GM18909 (cell line): ENCODE measurements around the gene PPIF.

Source experiments
- ATAC-seq: cut with Tn5 transposase; IDR thresholded peaks from one replicate; pipeline ENCODE4 v1.9.1; 2021; ENCODE audit warnings: mild to moderate bottlenecking; ENCODE audit not compliant: unreplicated experiment, poor library complexity

The PPIF gene

DNA sequence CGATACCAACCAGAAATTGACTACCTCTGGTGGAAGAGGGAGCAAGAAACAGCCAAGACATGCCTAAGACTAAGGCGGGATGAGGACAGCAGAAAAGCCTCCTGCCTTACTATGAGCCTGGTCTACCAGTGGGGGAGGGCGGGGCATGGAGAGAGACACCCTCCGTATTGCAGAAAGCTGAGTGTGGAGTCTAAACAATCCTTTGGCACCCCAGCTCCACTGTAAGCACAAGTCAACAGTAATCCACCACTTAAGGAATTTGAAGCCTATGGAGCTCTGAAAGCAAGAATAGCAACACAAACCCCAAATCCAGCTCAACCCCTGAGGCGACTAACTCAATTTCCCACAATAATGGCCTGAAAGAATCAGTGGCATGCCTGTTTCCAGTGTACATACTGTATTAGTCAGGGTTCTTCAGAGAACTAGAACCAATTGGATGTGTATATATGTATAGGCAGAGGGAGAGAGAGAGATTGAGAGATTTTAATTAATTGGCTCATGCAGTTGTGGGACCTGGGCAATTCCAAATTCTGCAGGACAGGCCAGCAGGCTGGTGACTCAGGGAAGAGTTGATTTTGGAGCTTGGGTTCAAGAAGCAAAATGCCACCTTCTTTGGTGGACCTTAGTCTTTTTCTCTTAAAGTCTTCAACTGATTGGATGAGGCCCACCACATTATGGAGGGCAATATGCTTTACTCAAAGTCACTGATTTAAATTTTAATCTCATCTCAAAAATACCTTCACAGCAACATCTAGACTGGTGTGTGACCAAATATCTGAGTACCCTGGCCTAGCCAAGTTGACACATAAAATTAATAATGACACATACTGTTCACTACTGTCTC lies 13.5 kb downstream of the PPIF start:
- no peak for ATAC-seq

DNA sequence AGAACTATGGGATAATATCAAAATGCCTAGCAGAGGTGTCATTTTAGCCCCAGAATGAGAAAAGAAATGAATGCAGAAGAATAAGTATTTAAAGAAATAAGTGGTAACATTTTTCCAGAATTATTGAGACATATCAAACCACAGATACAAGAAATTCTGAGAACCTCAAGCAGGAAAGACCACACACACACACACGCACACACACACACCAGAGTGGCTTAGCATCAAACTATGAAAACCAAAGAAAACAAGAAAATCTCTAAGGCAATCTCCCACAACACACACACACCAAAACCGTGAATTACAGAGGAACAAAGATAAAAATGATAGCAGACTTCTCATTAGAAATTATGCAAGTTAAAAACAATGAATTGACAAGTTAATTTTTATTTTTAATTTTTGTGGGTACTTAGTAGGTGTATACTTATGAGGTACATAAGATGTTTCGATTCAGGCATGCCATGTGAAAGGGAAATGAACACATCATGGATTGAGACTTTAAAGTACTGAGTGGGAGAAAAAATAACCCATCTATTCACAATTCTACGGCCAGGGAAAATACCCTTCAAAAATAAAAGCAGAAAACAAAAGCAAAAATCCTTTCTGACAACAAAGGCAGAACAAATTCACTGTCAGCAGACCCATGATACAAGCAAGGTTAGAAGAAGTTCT lies 14.6 kb downstream of the PPIF start:
- ATAC-seq: no peak

DNA sequence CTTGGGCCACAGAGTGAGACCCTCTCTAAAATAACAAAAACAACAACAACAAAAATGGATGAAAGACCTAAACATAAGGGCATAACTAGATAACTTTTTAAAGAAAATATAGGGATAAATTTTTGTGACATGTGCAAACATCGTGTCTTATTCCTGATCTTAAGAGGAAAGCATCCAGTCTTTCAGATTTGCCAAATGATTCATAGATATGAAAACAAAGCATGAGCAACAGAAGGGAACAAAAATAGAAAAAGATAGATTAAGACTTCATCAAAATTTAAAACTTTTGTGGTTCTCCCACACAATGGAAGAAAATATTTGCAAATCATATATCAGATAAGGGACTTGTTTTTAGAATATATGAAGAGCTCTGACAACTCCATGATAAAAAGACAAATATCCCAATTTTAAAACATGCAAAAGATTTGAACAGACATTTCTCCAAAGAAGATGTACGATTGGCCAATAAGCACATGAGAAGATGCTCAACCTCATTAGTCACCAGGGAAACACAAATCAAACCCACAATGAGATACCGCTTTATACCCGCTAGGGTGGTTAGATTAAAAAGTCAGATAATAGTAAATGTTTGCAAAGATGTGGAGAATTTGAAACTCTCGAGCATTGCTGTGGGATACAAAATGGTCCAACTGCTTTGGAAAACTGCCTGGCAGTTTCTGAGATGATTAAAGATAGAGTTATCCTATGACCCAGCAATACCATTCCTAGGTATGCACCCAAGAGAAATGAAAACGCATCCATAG lies 20.3 kb downstream of the PPIF start:
- ATAC-seq: no peak

DNA sequence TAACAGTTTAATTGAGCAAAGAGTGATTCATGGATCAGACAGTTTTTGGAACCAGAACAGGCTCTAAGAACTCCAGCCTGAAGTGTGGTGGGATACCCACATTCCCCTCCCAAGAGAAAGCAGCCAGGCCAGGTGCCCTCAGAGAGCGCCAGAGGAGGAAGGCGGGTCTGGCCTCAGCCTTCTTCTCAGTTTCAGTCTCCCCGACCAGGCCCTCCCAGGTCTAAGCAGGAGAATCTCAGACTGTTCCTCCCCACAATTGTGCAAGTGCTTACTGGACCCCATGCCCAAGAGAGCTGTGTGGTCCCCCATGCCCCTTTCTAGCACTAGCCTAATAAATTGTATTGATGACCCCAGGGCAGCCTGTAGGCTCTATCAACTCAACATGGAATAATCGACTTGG lies 25.6 kb downstream of the PPIF start:
- no peak for ATAC-seq

DNA sequence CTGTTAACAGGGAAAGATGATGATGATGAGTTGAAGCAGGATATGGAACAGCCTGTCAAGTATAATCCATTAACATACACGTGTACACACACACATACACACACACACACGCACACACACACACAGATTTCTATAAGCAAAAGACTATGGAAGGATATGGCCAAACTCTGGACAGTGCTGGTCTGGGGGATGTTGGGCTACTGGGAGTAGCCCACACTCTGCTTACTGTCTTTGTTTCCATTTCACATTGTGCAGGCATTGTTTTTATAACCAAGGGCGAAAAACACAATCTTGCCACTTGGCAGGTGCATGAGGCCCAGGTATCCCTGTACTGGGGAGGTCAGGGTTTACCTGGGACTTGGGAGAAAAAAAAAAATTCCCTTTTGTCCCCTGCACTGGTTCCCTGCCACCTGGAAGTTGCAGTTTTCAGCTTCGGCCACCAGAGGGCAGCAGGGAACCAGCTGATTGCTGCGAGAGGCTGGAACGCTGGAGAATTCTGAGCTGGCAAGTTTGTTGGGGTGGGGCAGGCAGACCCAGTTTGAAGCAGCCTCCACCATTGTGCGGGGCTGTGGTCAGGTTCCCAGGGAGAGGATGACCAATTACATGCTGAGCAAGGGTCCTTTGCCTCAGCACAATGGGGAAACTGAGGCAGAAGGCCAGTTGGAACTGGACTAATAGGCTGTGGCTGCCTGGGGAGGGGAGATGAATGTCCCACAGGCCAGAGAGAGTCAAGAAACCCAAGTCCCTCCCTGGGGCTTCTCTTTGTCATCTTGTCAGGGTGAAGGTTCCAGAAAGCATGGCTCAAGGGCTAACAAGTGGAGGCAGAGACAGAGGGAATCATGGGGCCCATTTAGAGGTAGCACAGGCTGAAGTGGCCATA lies 27.3 kb downstream of the PPIF start:
- ATAC-seq: peak; percentile 69

DNA sequence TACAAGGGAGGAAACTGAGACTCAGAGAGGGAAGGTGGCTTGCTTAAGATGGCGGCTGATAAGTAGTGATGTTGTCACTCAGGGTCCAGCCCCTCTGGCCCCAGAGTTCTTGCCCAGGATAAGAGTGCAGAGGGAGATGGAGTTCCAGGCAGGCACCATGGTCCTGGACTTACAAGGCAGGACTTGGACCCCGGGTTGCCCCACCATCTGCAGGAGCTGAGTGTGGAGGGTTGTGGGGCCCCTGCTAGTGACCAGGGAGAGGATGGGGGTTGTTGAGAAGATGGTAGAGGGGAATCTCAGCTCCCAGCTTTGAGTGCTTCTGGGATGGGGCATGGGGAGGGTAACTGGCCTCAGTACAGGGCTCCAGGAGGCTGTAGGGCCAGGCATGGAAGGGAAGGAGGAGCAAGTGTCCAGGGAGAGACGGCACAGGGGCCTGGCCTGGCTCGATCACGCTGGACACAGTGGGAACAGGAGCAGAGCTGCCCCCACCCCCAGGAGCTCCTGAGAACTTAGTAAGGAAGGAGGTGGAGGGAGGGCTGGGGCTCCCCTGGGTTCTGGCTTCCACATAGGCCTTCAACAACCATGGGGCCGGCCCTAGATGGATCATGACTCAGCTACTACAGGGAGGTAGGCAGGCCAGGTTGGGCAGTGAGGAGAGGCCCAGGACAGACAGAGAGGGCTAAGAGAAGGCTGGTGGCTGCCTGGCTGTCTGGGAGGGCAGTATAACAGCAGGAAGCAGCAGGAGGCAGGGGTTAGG lies 28.2 kb downstream of the PPIF start:
- ATAC-seq: no peak

DNA sequence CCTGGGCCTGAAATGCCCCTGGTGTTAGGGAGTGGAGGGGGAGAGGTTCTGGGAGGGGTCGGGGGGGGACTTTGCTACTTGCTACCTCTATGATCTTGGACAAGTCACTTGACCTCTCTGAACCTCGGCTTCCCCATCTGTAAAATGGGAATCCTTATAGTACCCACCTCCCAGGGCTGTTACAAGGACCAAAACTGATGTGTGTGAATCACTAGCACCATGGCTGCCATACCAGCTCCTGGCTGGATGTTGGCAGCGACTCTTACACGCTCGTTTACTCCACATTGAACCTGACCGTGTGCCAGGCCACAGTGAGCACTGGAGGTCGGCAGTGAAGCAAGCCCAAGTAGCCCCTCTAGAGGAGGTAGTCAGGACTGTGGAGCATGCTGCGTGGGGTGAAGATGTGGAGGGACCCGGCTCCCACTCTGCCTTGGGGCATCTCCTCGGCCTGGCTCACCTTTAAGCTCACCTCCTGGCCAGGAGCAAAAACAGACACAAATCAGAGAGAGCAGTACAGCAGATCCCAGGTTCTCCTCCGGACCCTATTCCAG lies 28.9 kb downstream of the PPIF start:
- ATAC-seq: no peak

DNA sequence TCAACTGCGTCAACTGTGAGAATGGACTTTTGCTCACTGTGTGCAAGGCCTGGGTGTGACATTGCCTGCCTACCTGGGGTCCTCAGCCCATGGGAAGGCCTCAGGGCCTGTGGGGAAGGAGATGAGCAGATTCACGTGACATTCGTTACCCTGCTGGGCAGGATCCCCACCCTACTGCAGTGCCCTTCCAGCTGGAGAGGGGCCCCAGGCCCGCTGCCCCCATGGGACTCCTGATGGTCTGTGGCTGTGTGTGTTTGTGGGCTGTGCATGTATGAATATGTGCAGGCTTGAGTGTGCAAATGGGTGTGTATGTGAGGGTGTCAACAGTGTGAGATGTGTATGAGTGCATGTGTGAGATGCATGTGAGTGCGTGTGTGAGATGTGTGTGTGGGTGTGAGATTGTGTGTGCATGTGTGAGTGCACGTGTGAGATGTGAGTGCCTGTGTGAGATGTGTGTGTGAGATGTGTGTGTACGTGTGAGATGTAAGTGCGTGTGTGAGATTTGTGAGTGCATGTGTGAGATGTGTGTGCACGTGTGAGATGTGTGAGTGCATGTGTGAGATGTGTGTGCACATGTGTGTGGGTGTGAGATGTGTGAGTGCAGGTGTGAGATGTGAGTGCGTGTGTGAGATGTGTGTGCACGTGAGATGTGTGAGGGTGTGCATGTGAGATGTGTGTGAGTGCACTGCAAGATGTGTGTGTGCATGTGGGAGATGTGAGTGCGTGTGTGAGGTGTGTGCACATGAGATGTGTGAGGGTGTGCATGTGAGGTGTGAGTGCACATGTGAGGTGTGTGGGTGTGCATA lies 29.7 kb downstream of the PPIF start:
- ATAC-seq: no peak

DNA sequence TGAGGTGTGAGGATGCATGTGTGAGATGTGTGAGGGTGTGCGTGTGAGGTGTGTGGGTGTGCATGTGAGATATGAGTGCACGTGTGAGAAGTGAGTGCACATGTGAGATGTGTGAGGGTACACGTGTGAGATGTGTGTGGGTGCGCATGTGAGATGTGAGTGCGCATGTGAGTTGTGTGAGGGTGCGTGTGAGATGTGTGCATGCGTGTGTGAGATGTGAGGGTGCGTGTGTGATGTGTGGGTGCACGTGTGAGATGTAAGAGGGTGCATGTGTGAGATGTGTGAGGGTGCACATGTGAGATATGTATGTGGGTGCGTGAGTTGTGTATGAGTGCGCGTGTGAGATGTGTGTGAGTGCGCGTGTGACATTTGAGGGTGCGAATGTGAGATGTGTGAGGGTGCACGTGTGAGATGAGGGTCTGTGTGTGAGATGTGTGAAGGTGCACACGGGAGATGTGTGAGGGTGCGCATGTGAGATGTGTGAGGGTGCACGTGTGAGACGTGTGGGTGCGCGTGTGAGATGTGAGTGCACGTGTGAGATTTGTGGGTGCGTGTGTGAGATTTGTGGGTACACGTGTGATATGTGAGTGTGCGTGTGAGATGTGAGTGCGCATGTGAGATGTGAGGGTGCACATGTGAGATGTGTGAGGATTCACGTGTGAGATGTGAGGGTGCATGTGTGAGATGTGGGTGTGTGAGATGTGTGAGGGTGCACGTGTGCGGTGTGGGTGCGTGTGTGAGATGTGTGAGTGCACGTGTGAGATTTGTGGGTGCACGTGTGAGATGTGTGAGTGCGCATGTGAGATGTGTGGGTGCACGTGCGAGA lies 30.5 kb downstream of the PPIF start:
- ATAC-seq: no peak

DNA sequence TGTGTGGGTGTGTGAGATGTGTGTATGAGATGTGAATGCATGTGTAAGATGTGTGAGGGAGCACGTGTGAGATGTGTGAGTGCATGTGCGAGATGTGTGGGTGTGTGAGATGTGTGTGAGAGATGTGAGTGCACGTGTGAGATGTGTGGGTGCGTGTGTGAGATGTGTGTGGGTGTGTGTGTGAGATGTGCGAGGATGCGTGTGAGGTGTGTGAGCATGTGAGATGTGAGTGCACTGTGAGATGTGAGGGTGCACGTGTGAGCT lies 31.0 kb downstream of the PPIF start:
- ATAC-seq: no peak

DNA sequence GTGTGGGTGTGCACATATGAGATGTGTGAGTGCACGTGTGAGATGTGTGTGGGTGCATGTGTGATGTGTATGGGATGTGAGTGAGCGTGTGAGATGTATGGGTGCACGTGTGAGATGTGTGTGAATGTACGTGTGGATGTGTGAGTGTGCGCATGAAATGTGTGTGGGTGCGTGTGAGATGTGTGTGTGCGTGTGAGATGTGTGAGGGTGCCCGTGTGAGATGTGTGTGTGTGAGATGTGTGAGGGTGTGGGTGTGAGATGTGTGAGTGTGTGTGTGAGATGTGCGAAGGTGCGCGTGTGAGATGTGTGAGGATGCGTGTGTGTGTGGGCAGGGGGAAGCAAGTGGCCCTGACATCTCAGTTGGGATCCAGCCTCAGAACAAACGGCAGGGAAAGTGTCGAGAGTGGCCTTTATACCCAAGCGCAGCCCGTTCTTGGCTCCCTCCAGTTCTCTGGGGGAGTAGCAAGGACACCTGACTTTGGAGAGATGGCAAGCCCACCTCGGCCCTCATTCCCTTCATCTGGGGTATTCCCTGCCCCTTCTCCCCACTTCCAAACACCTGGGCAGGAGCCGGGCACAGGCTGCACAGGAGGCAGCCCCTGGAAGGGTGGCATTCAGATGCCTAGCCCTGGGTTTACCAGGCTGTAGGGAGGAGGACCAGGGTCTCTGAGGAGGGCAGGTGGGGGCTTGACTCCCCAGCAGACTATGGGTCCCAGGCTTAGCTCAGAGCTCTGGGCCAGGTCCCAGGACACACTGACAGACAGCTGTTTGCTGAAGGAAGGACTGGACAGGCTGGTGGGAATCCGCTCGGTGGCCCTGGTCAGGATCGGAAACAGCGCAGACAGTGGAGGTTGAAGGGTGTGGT lies 31.6 kb downstream of the PPIF start:
- no peak for ATAC-seq

DNA sequence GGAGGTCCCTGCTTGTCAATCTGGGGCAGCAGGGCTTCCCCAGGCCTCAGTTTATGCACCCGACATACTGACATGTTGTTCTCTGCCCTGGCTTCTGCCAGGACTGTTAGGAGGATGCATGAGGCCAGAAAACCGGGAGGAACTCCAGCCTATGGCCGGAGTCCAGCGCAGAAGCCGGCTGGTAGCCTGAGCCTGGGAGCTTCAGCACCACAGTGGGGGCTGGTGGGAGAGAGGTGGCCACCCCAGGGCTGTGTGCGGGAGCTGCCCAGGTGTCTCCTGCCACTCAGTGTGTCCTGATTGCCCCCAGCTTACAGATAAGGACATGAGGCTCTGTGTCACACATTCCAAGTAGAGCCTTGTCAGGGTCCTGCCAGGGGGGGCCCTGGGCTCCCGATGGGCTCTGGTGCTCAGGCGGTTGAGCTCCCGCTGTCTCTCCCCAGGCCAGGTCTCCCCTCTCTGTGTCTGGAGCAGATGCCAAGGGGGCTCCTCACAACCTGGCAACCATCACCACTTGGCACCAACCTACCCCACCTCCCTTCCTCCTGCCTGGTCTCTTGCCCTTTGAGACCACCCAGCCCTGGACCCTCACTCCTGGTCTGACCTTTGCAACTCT lies 32.3 kb downstream of the PPIF start:
- no peak for ATAC-seq

DNA sequence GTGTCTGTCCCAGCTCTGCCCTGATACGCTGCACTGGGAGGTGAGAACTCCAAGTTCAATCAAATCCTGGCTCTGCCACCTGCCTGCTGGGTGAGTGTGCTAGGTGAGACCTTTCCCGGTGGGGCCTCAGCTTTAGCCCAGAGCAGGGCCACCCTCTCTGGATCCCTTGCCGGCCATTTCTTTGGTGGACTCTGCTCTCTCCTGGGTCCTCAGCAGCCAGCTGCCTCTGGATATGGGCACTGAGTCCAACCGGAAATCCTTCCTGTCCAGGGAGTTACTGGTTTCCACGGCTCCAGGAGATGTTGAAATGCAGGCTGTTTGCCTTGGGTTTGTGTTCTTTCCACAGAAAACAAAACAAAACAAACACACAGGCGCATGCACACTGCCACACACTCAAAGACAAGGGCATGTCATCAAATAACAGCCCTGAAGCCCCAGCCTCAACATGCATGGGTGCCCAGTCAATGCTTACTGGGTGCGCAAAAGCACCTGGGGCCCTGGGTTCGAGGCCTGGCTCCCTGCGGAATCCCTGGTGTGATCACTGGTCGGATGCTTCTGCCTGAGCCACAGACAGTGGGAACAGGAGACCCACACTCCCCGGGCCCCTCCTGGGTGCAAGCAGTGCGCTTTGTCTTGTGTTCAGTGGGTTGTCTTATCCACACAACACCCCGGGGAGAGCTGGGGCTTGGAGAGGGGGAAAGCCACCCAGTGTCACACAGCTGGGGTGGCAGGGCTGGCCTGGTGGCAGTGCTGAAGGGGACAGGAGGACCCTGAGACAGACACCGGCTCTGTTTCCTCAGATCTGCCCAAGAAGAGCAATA lies 33.1 kb downstream of the PPIF start:
- no peak for ATAC-seq

DNA sequence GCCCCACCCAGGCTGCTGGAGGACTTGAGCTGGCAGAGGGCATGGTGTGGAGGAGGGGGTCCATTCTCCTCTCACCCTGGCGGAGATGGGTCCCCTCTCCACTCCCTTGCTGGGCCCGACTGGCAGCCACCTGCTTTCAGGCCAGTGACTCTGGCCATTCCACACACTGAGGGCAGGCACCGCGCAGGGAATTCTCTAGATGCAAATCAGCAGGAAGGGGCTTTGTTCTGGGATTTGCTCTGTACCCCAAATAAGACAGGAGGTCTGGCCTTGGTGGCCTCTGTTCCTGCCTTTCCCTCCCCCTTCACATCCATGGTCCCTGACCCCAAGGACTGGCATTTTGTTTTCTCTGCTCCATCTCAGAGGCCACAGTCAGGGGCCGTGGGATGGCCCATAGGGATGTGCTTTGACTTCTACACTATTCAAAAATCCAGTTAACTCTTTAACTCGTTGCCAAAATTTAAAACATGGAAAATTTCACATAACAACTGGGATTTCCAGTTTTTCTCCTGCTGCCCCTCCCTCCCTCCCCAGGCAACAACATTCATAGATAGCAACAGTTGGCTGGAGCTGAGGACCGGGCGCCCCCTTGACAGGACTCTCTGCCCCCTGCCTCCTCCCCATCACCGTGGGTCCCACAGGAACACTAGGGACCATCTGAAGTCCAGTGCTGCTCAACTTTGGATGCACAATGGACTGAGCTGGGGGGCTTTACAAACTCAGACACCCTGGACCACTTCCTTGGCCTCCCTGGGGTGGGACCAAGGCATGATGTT lies 33.9 kb downstream of the PPIF start:
- no peak for ATAC-seq

DNA sequence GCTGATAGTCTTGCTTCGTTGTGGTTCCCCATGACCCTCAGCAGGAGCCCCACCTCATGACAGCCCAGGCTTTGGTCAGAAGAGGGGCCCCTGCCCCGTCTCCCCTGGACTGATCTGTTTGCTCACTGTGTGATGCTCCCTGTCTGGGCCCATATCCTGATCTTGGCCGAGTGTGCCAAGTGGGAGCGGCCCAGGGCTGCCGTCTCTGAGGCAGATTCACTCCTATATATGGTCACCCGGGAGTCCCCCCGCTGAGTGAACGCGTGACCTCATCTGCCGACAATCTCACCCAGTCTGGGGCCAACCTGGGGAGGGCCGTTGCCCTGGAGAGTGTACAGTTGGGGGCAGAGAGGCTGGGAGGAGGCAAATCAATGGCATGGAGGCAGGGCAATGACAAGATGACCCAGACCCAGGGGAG lies 34.5 kb downstream of the PPIF start:
- ATAC-seq: no peak
